GM12875 (cell line): Measurements from ENCODE around the gene CTSH.

Experiments used
- H3K4me3 ChIP-seq: one replicate; pipeline ENCODE4 v1.5.1; 2011; ENCODE audit warnings: low read depth, low read length, control low read depth
- TF ChIP-seq, protein P1 (sequence below): IDR thresholded peaks from 2 replicates; pipeline ENCODE4 v1.5.1; 2011; ENCODE audit warnings: low read depth, mild to moderate bottlenecking, control low read depth, inconsistent platforms, low read length, moderate library complexity, borderline replicate concordance; ENCODE audit not compliant: insufficient read depth

Gene CTSH

DNA sequence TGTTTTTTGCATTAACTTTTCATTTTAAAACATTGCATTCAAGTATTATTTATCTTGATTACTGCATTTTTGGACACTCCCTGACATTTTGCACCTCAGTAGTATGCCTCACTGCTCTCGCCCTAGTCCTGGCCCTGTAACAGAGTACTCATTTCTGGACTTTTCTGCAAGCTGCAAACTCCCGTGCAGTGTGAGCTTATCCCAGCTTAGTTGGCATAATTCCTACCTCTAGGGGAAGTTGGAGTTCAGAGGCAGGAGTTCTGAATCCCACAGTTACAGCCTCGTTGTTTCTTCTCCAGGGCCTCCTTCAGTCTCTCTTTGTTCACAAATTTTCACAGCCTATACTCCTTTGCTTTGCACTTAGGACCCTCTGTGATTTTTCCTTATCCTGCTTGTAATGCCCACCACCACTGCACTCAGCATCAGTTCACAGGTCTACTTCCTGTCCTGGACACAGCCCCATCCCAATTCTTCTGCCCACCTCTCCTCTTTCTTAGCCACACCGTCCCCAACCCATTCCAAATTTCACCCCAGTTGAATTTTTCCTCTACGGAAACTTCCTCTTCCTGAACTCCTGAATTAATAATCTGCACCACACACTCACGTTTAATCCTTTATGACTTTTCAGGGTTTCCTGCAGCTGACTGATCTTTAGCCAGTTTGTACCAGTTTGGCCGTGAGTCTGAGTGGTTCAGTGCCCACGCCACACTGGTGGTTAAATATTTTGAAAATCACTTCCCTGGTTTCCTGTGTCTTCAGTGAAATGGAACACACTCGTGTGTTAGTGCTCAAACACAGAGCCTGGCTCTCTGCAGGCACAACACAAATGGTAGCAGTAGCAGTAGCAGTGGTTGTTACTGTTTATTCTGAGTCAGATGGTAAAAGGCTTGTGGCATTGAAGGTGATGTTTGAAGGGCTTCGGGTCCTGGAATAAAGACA is 6.3 kb upstream of the CTSH start:
- TF ChIP-seq, protein P1, sequence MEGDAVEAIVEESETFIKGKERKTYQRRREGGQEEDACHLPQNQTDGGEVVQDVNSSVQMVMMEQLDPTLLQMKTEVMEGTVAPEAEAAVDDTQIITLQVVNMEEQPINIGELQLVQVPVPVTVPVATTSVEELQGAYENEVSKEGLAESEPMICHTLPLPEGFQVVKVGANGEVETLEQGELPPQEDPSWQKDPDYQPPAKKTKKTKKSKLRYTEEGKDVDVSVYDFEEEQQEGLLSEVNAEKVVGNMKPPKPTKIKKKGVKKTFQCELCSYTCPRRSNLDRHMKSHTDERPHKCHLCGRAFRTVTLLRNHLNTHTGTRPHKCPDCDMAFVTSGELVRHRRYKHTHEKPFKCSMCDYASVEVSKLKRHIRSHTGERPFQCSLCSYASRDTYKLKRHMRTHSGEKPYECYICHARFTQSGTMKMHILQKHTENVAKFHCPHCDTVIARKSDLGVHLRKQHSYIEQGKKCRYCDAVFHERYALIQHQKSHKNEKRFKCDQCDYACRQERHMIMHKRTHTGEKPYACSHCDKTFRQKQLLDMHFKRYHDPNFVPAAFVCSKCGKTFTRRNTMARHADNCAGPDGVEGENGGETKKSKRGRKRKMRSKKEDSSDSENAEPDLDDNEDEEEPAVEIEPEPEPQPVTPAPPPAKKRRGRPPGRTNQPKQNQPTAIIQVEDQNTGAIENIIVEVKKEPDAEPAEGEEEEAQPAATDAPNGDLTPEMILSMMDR, result no peak
- H3K4me3 ChIP-seq, result no peak overlapping the region

DNA sequence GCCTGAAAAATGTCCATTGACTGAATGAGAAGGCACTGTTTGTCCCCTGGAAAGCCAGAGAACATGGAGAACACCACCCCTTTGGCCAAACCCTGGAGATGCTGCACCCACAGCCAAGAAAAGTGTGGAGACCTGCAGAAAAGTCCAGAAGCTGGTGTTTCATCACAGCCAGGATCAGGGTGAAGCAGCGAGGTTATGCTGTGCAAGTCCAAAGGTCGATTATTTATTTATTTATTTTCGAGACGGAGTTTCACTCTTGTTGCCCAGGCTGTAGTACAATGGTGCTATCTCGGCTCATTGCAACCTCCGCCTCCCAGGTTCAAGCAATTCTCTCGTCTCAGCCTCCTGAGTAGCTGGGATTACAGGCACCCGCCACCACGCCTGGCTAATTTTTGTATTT is 5.5 kb upstream of the CTSH start:
- TF ChIP-seq, protein P1, result no peak
- H3K4me3 ChIP-seq, result no peak overlapping the region

DNA sequence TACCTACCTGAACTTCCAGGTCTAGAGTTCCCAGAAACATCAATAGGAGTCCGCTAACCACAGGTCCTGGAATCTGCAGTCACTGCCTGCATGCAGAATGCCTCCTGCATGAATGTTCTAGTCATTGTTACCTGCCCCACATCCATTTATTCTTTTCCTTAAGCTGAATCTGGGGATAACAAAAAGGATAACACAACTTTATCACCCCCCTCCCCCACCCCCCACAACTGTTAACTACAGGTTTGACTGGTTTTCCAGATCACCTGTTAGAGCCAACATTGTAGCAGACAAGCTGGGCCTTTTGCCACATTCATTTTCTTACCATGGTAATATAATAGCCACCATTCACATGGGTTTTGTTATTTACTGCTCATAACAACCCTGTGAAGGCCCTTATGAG is 4.6 kb upstream of the CTSH start:
- TF ChIP-seq, protein P1, result no peak
- H3K4me3 ChIP-seq, result no peak overlapping the region

DNA sequence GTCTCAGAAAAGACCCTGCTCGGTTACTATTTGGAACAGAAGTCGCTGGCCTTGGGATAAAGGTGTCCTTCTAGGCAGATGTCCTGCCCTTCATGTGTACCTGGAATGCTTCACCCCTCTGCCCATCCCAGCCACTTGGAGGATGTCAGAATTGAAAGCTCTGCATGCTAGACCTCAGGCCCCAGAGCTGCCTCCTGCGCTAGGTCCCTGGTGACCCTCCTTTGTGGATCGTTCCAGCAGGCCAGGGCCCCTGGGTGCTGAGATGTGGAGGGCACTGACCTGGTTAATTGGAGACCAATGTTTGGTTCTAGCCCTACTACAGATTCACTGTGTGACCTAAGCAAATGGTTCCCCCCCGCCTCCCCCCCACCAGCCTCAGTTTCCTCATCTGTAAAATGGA is 2.7 kb upstream of the CTSH start:
- H3K4me3 ChIP-seq, result no peak overlapping the region
- TF ChIP-seq, protein P1, result no peak

DNA sequence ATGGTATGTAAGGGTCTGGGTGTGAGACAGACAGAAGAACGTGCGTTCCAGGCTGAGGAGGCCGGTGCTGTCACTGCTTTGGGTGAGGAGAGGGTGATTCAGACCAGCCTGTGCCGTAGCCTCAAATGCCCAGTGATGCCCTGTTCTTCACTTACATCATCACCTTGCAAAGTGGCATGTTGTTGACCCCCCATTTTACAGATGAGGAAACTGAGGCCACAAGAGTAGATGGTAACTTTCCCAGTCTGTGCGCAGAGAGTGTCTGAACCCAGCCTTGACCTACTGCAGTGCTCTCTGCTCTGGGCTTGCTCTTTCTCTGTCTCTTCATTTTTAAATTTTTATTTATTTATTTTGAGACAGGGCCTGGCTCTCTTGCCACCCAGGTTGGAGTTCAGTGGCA is 1.6 kb upstream of the CTSH start:
- TF ChIP-seq, protein P1, result no peak
- H3K4me3 ChIP-seq, result no peak overlapping the region

DNA sequence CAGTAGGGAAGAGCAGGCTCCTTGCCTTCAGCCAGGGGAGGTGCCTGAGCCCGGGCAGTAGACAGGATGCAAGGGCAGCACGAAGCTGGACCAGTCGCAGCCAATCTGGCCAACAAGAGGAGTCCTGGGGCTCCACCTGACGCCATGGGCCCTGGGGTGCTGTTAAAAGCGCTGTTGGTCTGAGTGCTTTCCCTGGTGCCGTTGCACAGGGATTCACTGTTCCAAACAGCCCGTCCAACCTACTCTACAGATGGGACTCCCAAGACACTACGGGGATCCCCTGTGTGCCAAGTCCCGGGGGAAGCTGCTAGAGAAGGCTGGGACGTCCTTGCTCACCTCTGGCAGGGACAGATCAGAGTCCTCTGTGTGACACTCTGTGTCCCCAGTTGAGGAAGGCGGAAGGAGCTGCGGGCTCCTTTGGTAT is 632 bp downstream of the CTSH start:
- TF ChIP-seq, protein P1, result no peak
- peak overlapping the region; percentile 99 for H3K4me3 ChIP-seq

DNA sequence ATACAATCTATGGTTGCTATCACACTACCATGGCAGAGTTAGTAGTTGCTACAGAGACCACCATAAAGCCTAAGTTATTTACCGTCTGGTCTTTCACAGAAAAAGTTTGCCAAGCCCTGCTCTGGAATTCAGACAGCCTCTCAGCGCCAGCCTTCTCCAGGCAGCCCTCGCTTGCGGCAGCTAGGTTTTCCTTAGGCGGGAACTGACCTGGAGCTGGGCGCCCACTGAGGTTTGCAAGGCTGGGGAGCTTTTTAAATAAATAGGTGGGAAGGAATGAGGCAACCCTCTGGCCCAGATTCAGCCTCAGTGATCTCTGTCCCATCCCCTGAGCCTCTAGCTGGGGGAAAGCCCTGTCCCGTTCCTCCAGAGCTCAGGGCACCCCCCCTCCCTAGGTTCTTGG is 1.2 kb downstream of the CTSH start:
- peak overlapping the region; percentile 99 for H3K4me3 ChIP-seq
- TF ChIP-seq, protein P1, result no peak
